Measurements from ENCODE around the gene NTRK2. TPM values are rescaled to one million over a fixed set of nuclear protein-coding genes. Genes with fewer than 3 reads are reported as not detected.

The NTRK2 gene
- total and polyA plus RNA-seq, 2 experiments from 2014 or later, result 0.03 TPM; not detected in 1

GRCh38 chr9:84893419-84894128, 224.0 kb downstream of the NTRK2 start:
- H3K79me2 ChIP-seq (replicated peaks; ENCODE audit: insufficient read depth), result no peaks in the 10 kb centered on the region
- no peak overlapping the region for H3K4me3 ChIP-seq
- no peaks in the 10 kb centered on the region for H4K20me1 ChIP-seq (replicated peaks; ENCODE audit: insufficient read depth)
- no peaks in the 10 kb centered on the region for H3K36me3 Mint-ChIP-seq (ENCODE audit: low read depth)
- H3K27me3 Mint-ChIP-seq (ENCODE audit: insufficient read depth, low read depth, poor library complexity), result no peaks in the 10 kb centered on the region
- H3K4me3 Mint-ChIP-seq, result no peak overlapping the region
- TF ChIP-seq POLR2AphosphoS5 (IDR thresholded peaks at IDR 0.05; ENCODE audit: low read depth), result no peak
- no peak for TF ChIP-seq STAT1 (IDR thresholded peaks at IDR 0.05; ENCODE audit: unreplicated experiment)
- no peak for TF ChIP-seq CREB1 (CRISPR knock-in tag; IDR thresholded peaks at IDR 0.05; ENCODE audit: low read depth)
- no peak for TF ChIP-seq JUNB (IDR thresholded peaks at IDR 0.05; ENCODE audit: unreplicated experiment)
- TF ChIP-seq EZH2phosphoT487 (IDR thresholded peaks at IDR 0.05; ENCODE audit: unreplicated experiment), result no peak
- TF ChIP-seq REST (IDR thresholded peaks at IDR 0.05; ENCODE audit: unreplicated experiment), result no peak
- no peak for TF ChIP-seq ZNF114 (CRISPR knock-in tag; IDR thresholded peaks at IDR 0.05)
- no peak for TF ChIP-seq ETS1 (IDR thresholded peaks at IDR 0.05)
- TF ChIP-seq ZNF331 (CRISPR knock-in tag; IDR thresholded peaks at IDR 0.05; ENCODE audit: low read depth), result no peak
- TF ChIP-seq NANOG (IDR thresholded peaks at IDR 0.05; ENCODE audit: borderline replicate concordance), result no peak
- TF ChIP-seq EZH2 (IDR thresholded peaks at IDR 0.05; ENCODE audit: low read depth, unreplicated experiment), result no peak
- no peak for TF ChIP-seq ZNF462 (CRISPR knock-in tag; IDR thresholded peaks at IDR 0.05)
- no peak for TF ChIP-seq CTCF (conservative IDR thresholded peaks at IDR 0.05; ENCODE audit: low read depth in 2 of 2)
- H2AFZ ChIP-seq, result peak overlapping the region; percentile 59
- H3K27ac Mint-ChIP-seq, result no peak overlapping the region
- H3K27ac ChIP-seq (ENCODE audit: low read depth), result no peak overlapping the region
- peaks cover 18% of the 10 kb centered on the region for H3K4me1 Mint-ChIP-seq
- no peak overlapping the region for H3K4me2 ChIP-seq
- H3K4me1 ChIP-seq (ENCODE audit: insufficient read depth), result peaks cover 25% of the 10 kb centered on the region
- no peaks in the 10 kb centered on the region for H3K36me3 ChIP-seq (ENCODE audit: insufficient read depth)
- H3F3A ChIP-seq (replicated peaks; ENCODE audit: low read depth), result no peaks in the 10 kb centered on the region
- no peak for DNase-seq (ENCODE audit: low spot score)
- H3K27me3 ChIP-seq (ENCODE audit: insufficient read depth), result no peaks in the 10 kb centered on the region
- ATAC-seq, result no peak
- no peaks in the 10 kb centered on the region for H3K9me3 Mint-ChIP-seq
- H3K9me2 ChIP-seq (ENCODE audit: insufficient read depth), result no peaks in the 10 kb centered on the region

All from GM23338 (cell line).